Stimulated activated effector memory CD8-positive, alpha-beta T cell treated with anti-CD3 and anti-CD28 coated beads, Interleukin-12 subunit alpha, Interleukin-12 subunit beta, amount 100 ng/mL, for 72 hours (primary cell): Measurements from ENCODE around the gene CFAP97D1.
A peak's percentile ranks its signal among the peaks of the same experiment; 100 is the strongest.

Source experiments
- ATAC-seq: fragments of 150-1000 bp; cut with Tn5 transposase; 2 replicates; pipeline ENCODE4 v1.10.0; 2021
- DNase-seq, 2 donors: peaks; one replicate each; pipeline ENCODE4 v3.0.0; 2021 to 2022; ENCODE audit warnings: low spot score in 2 of 2
- H3K27ac Mint-ChIP-seq: one replicate; pipeline ENCODE4 v1.8.0; 2022; ENCODE audit warnings: mild to moderate bottlenecking, mixed read lengths
- H3K36me3 Mint-ChIP-seq: one replicate; pipeline ENCODE4 v1.8.0; 2022; ENCODE audit warnings: mild to moderate bottlenecking, mixed read lengths
- H3K4me1 Mint-ChIP-seq: one replicate; pipeline ENCODE4 v1.8.0; 2022; ENCODE audit warnings: mixed read lengths
- H3K4me3 Mint-ChIP-seq: one replicate; pipeline ENCODE4 v1.8.0; 2022; ENCODE audit warnings: mild to moderate bottlenecking, mixed read lengths
- H3K9me3 Mint-ChIP-seq: one replicate; pipeline ENCODE4 v1.8.0; 2022; ENCODE audit warnings: mixed read lengths

CFAP97D1 gene

DNA sequence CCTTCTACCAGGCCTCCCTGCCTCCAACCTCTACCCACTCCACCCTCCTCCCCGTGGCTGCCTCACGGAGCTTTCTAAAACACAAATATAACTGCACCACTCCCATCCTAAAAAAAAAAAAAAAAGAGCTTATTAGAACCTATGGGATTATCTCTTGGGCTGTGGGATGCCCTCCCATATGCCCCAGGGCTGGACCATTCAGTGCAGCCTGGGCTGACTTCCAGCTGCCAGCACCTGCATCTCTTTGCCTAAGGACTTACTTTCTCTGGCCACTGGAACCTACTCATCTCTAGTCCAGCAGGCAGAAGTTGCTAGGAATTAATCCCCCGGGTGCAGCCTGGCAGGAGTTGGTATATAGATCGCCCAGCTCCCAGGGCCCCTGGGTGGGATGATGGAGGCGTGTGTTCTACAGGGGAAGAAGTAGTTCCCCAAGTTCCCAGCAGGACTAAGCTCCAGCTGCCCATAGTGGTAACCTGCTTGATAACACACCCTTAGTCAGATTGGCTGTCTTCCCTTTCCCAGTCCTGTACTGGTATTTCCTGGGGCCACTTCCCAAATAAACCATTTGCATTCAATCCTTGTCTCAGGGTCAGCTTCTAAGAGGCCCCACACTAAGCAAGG is 42.4 kb downstream of the CFAP97D1 start:
- H3K4me3 Mint-ChIP-seq, result no peak overlapping the region

DNA sequence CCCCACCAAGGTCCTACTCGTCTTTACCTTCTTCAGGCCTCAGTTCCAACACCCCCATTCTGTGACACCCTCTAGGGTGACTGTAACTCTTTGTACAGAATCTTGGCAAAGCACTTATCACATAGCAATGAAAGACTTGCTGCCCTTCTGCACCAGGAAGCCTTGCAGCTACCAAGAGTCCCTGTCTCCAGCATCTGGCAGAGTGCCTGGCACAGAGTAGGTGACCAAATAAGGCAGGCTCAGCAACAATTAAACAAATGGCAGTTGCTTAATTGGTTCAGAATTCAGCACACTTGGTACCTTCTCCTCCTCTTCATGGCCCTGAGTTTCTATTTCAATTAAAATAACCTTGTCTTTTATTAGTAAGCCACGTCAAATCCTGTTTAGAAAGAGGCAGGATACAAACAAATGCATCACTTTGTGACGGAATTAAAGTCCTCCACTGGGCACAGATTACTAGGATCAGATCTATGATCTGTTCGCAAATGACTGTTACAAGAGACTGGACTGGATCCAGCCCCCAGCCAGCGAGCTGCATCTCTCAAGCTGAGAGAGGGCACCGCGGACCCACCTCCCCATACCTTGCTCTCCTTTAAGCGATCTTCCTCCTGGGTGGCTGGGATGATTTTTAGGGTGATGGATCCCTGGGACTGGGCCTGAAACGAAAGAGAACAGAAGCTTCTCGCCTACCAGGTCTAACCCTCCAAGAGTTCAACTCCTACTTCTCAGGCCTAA is 43.3 kb downstream of the CFAP97D1 start:
- H3K27ac Mint-ChIP-seq, result peak overlapping the region; percentile 10
- ATAC-seq, result no peak
- H3K4me3 Mint-ChIP-seq, result no peak overlapping the region
- no peaks in the 10 kb centered on the region for H3K36me3 Mint-ChIP-seq
- no peak for DNase-seq
- H3K4me1 Mint-ChIP-seq, result no peaks in the 10 kb centered on the region
- no peaks in the 10 kb centered on the region for H3K9me3 Mint-ChIP-seq

More for the DNA sequence above, 42.4 kb downstream of the CFAP97D1 start:
- ATAC-seq (no peak), DNase-seq (no peak)
- H3K36me3 Mint-ChIP-seq, result no peaks in the 10 kb centered on the region
- no peak overlapping the region for H3K27ac Mint-ChIP-seq
- no peaks in the 10 kb centered on the region for H3K9me3 Mint-ChIP-seq
- H3K4me1 Mint-ChIP-seq, result no peaks in the 10 kb centered on the region

DNA sequence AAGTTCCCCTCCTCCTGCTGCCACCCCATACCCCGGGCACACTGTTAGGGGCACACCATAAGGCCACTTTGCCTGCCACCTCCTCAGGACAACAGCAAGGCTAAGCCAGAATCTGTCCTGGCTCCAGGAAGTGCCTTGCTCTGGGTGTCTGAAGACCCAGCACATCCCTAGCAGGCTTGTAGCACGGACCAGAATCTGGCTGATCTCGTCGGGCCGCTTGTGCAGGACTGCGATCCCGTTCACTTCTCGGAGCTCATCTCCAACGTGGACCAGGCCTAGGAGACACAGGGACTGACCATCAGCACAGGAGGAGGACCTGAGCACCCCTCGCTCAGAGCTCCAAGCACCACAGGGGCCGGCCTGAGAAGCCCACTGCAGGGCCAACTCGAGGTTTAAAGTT is 45.3 kb downstream of the CFAP97D1 start:
- no peak for DNase-seq
- no peaks in the 10 kb centered on the region for H3K9me3 Mint-ChIP-seq
- H3K36me3 Mint-ChIP-seq, result no peaks in the 10 kb centered on the region
- no peak overlapping the region for H3K4me3 Mint-ChIP-seq
- no peak overlapping the region for H3K27ac Mint-ChIP-seq
- ATAC-seq, result no peak
- peaks cover 4% of the 10 kb centered on the region for H3K4me1 Mint-ChIP-seq

DNA sequence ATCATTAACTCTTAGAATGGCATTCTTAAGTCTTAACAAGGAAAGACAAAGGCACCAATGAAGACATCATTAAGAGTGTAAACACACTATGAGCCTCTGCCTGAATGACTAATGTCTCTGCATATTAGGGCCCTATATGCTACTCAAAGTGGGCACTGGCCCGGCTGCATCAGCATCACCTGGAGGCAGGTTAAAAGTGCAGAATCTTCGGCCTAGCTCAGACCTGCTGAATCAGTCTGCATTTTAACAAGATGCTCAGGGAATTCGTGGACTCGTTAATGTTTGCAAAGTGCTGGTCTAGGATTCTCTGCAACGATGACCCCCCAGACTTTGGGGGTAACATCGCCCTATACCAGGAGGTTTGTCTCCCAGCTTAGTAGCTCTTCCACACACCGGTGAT is 46.0 kb downstream of the CFAP97D1 start:
- ATAC-seq, result no peak
- H3K27ac Mint-ChIP-seq, result no peak overlapping the region
- peaks cover 11% of the 10 kb centered on the region for H3K4me1 Mint-ChIP-seq
- DNase-seq, result no peak
- no peak overlapping the region for H3K4me3 Mint-ChIP-seq
- H3K36me3 Mint-ChIP-seq, result no peaks in the 10 kb centered on the region
- no peaks in the 10 kb centered on the region for H3K9me3 Mint-ChIP-seq

DNA sequence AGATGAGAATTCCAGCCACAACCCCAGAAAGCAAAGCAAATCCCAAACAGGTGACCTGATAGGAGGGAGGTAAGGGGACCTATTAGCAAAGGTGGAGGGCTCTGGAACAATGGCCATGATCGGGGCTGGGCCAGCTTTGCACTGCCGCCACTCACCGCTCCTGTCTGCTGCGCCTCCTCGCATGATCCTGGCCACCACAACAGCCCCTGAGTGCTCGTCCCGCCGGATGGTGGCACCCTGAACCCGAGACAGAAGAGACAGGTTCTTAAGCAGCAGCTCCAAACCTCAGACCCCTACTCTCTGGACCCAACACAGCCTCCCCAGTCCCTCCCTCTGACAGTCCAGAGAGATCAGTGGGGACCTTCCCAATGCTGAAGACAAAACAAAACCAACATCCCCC is 47.4 kb downstream of the CFAP97D1 start:
- Mint-ChIP-seq H3K9me3 (no peaks in the 10 kb centered on the region), H3K27ac (no peak overlapping the region), H3K36me3 (no peaks in the 10 kb centered on the region), H3K4me1 (peaks cover 22% of the 10 kb centered on the region), H3K4me3 (no peak overlapping the region)
- no peak for ATAC-seq
- DNase-seq, result no peak

DNA sequence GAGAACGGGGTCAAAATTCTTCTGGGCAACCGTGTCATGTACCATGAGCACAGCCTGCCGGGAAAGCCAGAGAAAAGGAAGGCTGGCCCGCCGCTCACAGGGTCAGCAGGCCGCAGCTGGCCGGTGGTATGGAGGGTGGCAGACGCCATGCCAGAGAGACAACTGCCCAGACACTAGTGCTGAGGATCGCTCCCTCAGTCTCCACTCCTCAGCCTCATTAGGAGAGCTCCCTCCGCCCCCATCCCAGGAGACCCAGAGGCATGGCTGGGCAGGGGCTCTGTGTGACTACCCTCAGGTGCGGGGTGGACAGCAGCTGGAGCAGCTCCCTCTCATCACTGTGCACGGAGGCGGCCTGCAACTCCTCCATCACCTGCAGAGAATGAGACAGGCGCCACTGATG is 49.5 kb downstream of the CFAP97D1 start:
- no peak overlapping the region for H3K4me3 Mint-ChIP-seq
- H3K27ac Mint-ChIP-seq, result no peak overlapping the region
- DNase-seq (no peak), ATAC-seq (no peak)
- no peaks in the 10 kb centered on the region for H3K36me3 Mint-ChIP-seq
- peaks cover 31% of the 10 kb centered on the region for H3K4me1 Mint-ChIP-seq
- H3K9me3 Mint-ChIP-seq, result no peaks in the 10 kb centered on the region

DNA sequence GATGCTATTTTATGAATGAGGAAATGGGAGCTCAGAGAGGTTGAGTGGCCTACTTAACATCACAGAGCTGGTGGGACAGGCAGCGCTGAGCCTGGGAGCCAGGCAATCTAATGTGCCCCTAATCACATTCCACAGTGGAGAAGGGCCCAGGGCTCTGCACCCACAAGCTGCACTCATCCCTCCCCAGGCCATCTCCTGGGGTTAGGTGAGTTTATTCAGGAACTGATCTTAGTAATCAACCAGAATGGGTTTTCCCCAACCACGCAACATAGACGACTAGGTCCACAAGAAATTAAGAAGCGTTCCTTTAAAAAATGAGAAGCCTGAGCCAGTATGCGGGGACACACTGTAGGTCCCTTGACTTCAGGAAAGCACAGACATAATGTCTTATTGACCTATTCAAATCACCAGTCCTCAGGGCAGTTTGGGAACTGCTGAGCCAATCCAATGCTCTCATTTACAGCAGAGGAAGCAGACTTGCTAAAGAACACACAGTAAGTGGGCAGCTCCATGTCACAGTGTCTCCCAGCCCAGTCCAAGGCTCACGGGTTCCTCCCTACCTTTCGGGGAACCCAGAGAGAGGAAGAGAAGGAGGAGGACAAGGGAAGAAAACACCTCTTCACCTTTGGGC is 50.4 kb downstream of the CFAP97D1 start:
- no peak for DNase-seq
- H3K9me3 Mint-ChIP-seq, result no peaks in the 10 kb centered on the region
- peak; percentile 80 for ATAC-seq
- peak overlapping the region; percentile 73 for H3K27ac Mint-ChIP-seq
- H3K4me3 Mint-ChIP-seq, result peak overlapping the region; percentile 72
- H3K4me1 Mint-ChIP-seq, result peaks cover 31% of the 10 kb centered on the region
- no peaks in the 10 kb centered on the region for H3K36me3 Mint-ChIP-seq

DNA sequence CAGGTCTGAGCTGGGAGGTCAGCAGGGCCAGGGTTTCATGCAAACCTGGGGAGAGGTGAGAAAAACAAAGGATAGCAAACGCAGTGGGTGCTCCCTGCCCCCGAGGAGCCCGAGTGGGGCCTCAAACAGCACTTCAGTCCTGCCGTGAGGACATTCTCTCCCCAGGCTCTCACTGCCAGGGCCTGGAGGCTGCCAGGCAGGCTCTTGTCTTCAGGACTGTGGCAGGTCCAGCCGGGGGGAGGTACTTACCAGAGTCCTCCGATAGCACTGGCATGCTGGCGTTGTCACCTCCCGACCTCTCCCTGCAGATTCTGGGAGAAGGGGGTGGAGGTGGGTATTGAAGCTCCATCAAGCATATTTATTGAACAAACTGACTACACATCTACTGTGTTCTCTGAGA is 51.4 kb downstream of the CFAP97D1 start:
- Mint-ChIP-seq H3K4me3 (peak overlapping the region; percentile 72), H3K36me3 (no peaks in the 10 kb centered on the region), H3K4me1 (peaks cover 31% of the 10 kb centered on the region), H3K9me3 (no peaks in the 10 kb centered on the region), H3K27ac (no peak overlapping the region)
- ATAC-seq (no peak), DNase-seq (no peak)

DNA sequence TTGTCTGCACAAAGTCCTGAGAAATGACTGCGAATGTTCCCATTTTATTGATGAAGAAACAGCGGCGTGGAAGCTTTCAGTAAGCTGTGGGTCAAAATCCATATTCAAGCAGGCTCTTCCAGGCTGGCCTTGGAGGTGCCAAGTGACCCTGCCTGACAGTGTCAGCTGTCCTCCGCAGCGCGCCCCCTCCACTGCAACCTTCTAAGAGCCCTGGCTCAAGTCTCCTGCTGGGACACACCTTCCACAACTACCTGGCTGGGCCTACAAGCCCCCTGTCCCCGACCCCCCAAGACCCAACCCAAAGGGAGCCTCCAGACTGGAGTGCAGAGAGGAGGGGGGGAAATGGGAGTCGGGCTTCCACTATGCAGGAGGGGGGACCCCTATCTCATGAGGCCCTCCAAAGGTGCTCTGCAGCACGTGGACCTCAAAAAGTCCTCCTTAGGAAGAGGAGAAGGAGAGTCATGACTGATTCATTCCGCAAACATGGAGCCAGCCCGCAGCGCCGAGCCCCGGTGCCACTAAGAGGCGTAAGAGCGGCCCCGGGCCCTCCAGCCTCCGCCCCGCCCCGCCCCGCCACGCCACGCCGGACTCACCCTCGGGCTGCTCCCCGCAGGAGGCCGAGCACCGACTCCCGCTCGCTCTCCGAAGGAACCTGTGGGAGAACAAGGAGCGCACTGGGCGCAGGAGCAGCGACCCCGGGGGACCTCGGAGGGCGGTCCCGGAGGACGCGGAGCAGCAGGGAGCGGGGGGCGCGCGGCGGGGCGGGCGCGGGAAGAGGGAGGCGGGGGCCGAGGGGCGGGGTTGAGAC is 52.1 kb downstream of the CFAP97D1 start:
- Mint-ChIP-seq H3K4me1 (peaks cover 31% of the 10 kb centered on the region), H3K4me3 (peak overlapping the region; percentile 72), H3K36me3 (no peaks in the 10 kb centered on the region), H3K9me3 (no peaks in the 10 kb centered on the region), H3K27ac (no peak overlapping the region)
- ATAC-seq (peak; percentile 25), DNase-seq (no peak)

DNA sequence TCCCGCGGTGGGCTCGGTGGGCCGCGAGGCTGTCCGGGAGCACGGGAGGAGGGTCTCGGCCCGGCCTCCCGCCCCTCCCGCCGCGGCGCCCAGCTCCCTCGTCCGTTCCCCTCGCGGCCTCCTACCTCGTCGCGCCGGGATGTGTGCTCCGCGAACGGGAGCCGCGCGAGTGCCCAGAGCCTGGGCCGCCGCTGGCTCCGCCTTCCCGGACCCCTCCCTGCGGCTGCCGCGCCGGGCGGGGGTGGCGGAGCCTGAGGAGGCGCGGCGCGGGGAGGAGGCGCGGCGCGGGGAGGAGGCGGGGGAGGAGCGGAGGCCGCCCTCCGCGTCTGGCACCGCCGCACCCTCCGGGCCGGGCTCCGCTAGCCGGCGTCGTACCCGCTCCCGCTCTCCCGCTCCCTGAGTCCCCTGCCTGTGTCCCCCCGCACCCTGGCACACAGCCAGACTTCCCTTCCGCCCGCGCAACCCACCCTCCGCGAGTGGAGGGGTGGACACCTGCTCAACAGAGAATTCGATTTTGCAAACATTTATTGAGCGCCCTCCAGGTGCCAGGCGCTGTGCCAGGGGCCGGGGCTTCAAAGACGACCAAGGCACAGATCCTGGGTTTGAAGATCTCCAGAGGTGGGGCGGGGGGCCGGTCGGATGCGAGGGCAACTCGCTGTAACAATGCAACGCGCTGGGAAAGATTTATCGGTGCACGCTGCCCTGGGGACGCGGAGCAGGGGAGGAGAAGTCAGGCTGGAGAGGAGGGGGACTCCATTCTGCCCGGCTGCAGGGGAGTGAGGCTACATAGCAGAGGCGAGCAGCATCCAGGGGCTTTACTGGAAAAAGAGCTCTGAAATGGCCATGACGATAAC is 53.0 kb downstream of the CFAP97D1 start, which contains the start of gene MPP3:
MPP3 (minus strand) TSS at position 171 of the 854 bp plus-strand sequence. CDS start 1,240 bp downstream, outside the sequence.
- Mint-ChIP-seq H3K4me1 (peaks cover 31% of the 10 kb centered on the region), H3K27ac (no peak within 1 kb of the TSS), H3K9me3 (no peaks in the 10 kb centered on the region), H3K4me3 (peak within 1 kb of the TSS; percentile 72), H3K36me3 (no peaks in the 10 kb centered on the region)
- ATAC-seq, result peak; percentile 68
- DNase-seq, result no peak

DNA sequence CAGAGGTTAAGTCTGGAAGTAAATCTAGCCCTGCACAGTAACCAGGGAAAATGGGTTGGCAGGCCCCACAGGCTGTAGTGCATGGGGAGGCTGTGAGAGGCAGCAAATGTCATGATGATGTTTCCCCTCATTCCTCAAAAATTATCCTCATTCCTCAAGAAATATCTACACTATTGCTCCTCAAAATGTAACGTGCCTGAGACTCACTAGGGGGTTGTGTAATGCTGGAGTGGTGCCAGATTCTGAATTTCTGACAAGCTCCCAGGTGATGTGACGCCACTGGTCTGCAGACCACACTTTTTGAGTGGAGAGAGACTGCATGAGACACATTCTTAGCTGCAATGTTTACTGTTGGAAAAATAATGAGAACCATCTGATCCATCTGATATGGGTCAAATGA is 53.9 kb downstream of the CFAP97D1 start:
- no peaks in the 10 kb centered on the region for H3K9me3 Mint-ChIP-seq
- H3K4me3 Mint-ChIP-seq, result peak overlapping the region; percentile 72
- H3K4me1 Mint-ChIP-seq, result peaks cover 31% of the 10 kb centered on the region
- no peak overlapping the region for H3K27ac Mint-ChIP-seq
- DNase-seq, result no peak
- no peak for ATAC-seq
- H3K36me3 Mint-ChIP-seq, result no peaks in the 10 kb centered on the region
